Stimulated activated CD4-positive, alpha-beta T cell treated with anti-CD3 and anti-CD28 coated beads, Interleukin-1b, Interleukin-23, amount 100 ng/mL, for 48 hours (primary cell): Measurements from ENCODE around the gene KLHL40.

Source experiments
- DNase-seq: peaks from one replicate; pipeline ENCODE4 v3.0.0-alpha.2; 2020

KLHL40 gene

GRCh38 chr3:42670670-42671069 lies 14.7 kb upstream of the KLHL40 start:
- DNase-seq, result no peak

GRCh38 chr3:42672515-42672914 lies 12.8 kb upstream of the KLHL40 start:
- DNase-seq, result no peak

GRCh38 chr3:42673082-42673481 lies 12.3 kb upstream of the KLHL40 start:
- no peak for DNase-seq

GRCh38 chr3:42674146-42674545 lies 11.2 kb upstream of the KLHL40 start:
- no peak for DNase-seq

- DNase-seq, result no peak
Measured at GRCh38 chr3:42675909-42676308, 9.4 kb upstream of the KLHL40 start.

- DNase-seq, result no peak
Measured at GRCh38 chr3:42678447-42678846, 6.9 kb upstream of the KLHL40 start.

GRCh38 chr3:42680271-42680670 lies 5.1 kb upstream of the KLHL40 start:
- no peak for DNase-seq

GRCh38 chr3:42680806-42681205 lies 4.5 kb upstream of the KLHL40 start:
- DNase-seq, result no peak

- DNase-seq, result no peak
Measured at GRCh38 chr3:42681361-42682038, 3.8 kb upstream of the KLHL40 start.

GRCh38 chr3:42682301-42683070 lies 2.9 kb upstream of the KLHL40 start:
- no peak for DNase-seq

GRCh38 chr3:42683875-42684598 lies 1.3 kb upstream of the KLHL40 start:
- DNase-seq, result peak; percentile 70

- no peak for DNase-seq
Measured at GRCh38 chr3:42684632-42685362, 540 bp upstream of the KLHL40 start.

GRCh38 chr3:42685891-42686820 lies 819 bp downstream of the KLHL40 start:
- DNase-seq, result no peak

GRCh38 chr3:42686832-42687650 lies 1.7 kb downstream of the KLHL40 start:
- no peak for DNase-seq

GRCh38 chr3:42688016-42688415 lies 2.7 kb downstream of the KLHL40 start:
- DNase-seq, result no peak

- DNase-seq, result no peak
Measured at GRCh38 chr3:42688487-42689420, 3.4 kb downstream of the KLHL40 start.

GRCh38 chr3:42689421-42690014 lies 4.2 kb downstream of the KLHL40 start:
- DNase-seq, result no peak

GRCh38 chr3:42690191-42690590 lies 4.9 kb downstream of the KLHL40 start:
- DNase-seq, result no peak
